Measurements from ENCODE around the gene CCSER2.
"Not testable (repeated sequence)": the region's sequence is repeated elsewhere in the genome, so short reads cannot be mapped to it uniquely, and the experiment has no call there.

The CCSER2 gene

GRCh38 chr10:84311576-84311975 is 16.8 kb upstream of the CCSER2 start:
- no peak overlapping the region for H3K4me3 ChIP-seq (replicated peaks; ENCODE audit: low read depth, low read length)

GRCh38 chr10:84312816-84313215 is 15.6 kb upstream of the CCSER2 start:
- no peak for DNase-seq (ENCODE audit: extremely low read depth, low read depth)
- no peak for TF ChIP-seq CTCF (IDR thresholded peaks at IDR 0.05; ENCODE audit: low read depth, low read length, missing control alignments)
- no peak overlapping the region for H3K4me3 ChIP-seq (replicated peaks; ENCODE audit: low read depth, low read length)

More at GRCh38 chr10:84311576-84311975, 16.8 kb upstream of the CCSER2 start:
- DNase-seq (ENCODE audit: extremely low read depth, low read depth): no peak
- no peak for TF ChIP-seq CTCF (IDR thresholded peaks at IDR 0.05; ENCODE audit: low read depth, low read length, missing control alignments)

GRCh38 chr10:84314275-84314674 is 14.1 kb upstream of the CCSER2 start:
- TF ChIP-seq CTCF (IDR thresholded peaks at IDR 0.05; ENCODE audit: low read depth, low read length, missing control alignments): no peak
- no peak for DNase-seq (ENCODE audit: extremely low read depth, low read depth)
- no peak overlapping the region for H3K4me3 ChIP-seq (replicated peaks; ENCODE audit: low read depth, low read length)

GRCh38 chr10:84317174-84317573 is 11.2 kb upstream of the CCSER2 start:
- DNase-seq (ENCODE audit: extremely low read depth, low read depth): no peak
- TF ChIP-seq CTCF (IDR thresholded peaks at IDR 0.05; ENCODE audit: low read depth, low read length, missing control alignments): no peak
- H3K4me3 ChIP-seq (replicated peaks; ENCODE audit: low read depth, low read length): no peak overlapping the region

- no peak for TF ChIP-seq CTCF (IDR thresholded peaks at IDR 0.05; ENCODE audit: low read depth, low read length, missing control alignments)
- no peak overlapping the region for H3K4me3 ChIP-seq (replicated peaks; ENCODE audit: low read depth, low read length)
- no peak for DNase-seq (ENCODE audit: extremely low read depth, low read depth)
Measured at GRCh38 chr10:84321902-84322301, 6.5 kb upstream of the CCSER2 start.

GRCh38 chr10:84323566-84323965 is 4.8 kb upstream of the CCSER2 start:
- H3K4me3 ChIP-seq (replicated peaks; ENCODE audit: low read depth, low read length); DNase-seq (ENCODE audit: extremely low read depth, low read depth): not testable (repeated sequence)

GRCh38 chr10:84326995-84327394 is 1.4 kb upstream of the CCSER2 start:
- H3K4me3 ChIP-seq (replicated peaks; ENCODE audit: low read depth, low read length); DNase-seq (ENCODE audit: extremely low read depth, low read depth): not testable (repeated sequence)

- TF ChIP-seq CTCF (IDR thresholded peaks at IDR 0.05; ENCODE audit: low read depth, low read length, missing control alignments): no peak
- DNase-seq (ENCODE audit: extremely low read depth, low read depth): no peak
- H3K4me3 ChIP-seq (replicated peaks; ENCODE audit: low read depth, low read length): peak overlapping the region; percentile 65
Measured at GRCh38 chr10:84329196-84329611, 815 bp downstream of the CCSER2 start.

Measured in HFF-Myc (cell line).